HG03175 (cell line): Measurements from ENCODE around the gene INPP5K.
"Not testable (repeated sequence)": the region's sequence is repeated elsewhere in the genome, so short reads cannot be mapped to it uniquely, and the experiment has no call there.

Source experiments
- ATAC-seq: cut with Tn5 transposase; IDR thresholded peaks from one replicate; pipeline ENCODE4 v1.9.1; 2021; ENCODE audit warnings: mild to moderate bottlenecking, moderate library complexity; ENCODE audit not compliant: unreplicated experiment

INPP5K gene

GRCh38 chr17:1548032-1548431 lies 31.6 kb upstream of the INPP5K start:
- no peak for ATAC-seq

- no peak for ATAC-seq
Measured at GRCh38 chr17:1546292-1546922, 30.0 kb upstream of the INPP5K start.

GRCh38 chr17:1545618-1546017 lies 29.2 kb upstream of the INPP5K start:
- ATAC-seq: no peak

GRCh38 chr17:1542316-1542715 lies 25.9 kb upstream of the INPP5K start:
- ATAC-seq: no peak

GRCh38 chr17:1541367-1541904 lies 25.0 kb upstream of the INPP5K start:
- ATAC-seq: no peak

GRCh38 chr17:1539811-1540210 lies 23.4 kb upstream of the INPP5K start:
- no peak for ATAC-seq

- ATAC-seq: no peak
Measured at GRCh38 chr17:1535737-1536136, 19.3 kb upstream of the INPP5K start.

GRCh38 chr17:1533661-1534325 lies 17.4 kb upstream of the INPP5K start:
- no peak for ATAC-seq

GRCh38 chr17:1532836-1533602 lies 16.6 kb upstream of the INPP5K start:
- ATAC-seq: no peak

GRCh38 chr17:1529863-1530262 lies 13.5 kb upstream of the INPP5K start:
- no peak for ATAC-seq

GRCh38 chr17:1526876-1527275 lies 10.5 kb upstream of the INPP5K start:
- ATAC-seq: not testable (repeated sequence)

GRCh38 chr17:1522626-1523025 lies 6.2 kb upstream of the INPP5K start:
- ATAC-seq: no peak

- ATAC-seq: no peak
Measured at GRCh38 chr17:1521086-1521640, 4.8 kb upstream of the INPP5K start.

GRCh38 chr17:1519678-1520077 lies 3.3 kb upstream of the INPP5K start:
- ATAC-seq: no peak

GRCh38 chr17:1518410-1518809 lies 2.0 kb upstream of the INPP5K start:
- ATAC-seq: no peak

GRCh38 chr17:1515640-1516387 lies 598 bp downstream of the INPP5K start:
- ATAC-seq: no peak

- no peak for ATAC-seq
Measured at GRCh38 chr17:1512351-1512750, 4.1 kb downstream of the INPP5K start.

- ATAC-seq: no peak
Measured at GRCh38 chr17:1511756-1512321, 4.6 kb downstream of the INPP5K start.

- no peak for ATAC-seq
Measured at GRCh38 chr17:1511290-1511689, 5.1 kb downstream of the INPP5K start.

GRCh38 chr17:1509290-1509881 lies 7.0 kb downstream of the INPP5K start:
- ATAC-seq: no peak
